ENCODE data around the gene CAPN15. TPM values are rescaled to one million over a fixed set of nuclear protein-coding genes. Genes with fewer than 3 reads are reported as not detected.
A peak's percentile ranks its signal among the peaks of the same experiment; 100 is the strongest.

The CAPN15 gene
- total and polyA plus RNA-seq, 9 of the 15 experiments (the other 6 are each of a cell fraction or from before 2014, with no cell fraction given) = 0.62 to 111 (median 14.2) TPM

DNA sequence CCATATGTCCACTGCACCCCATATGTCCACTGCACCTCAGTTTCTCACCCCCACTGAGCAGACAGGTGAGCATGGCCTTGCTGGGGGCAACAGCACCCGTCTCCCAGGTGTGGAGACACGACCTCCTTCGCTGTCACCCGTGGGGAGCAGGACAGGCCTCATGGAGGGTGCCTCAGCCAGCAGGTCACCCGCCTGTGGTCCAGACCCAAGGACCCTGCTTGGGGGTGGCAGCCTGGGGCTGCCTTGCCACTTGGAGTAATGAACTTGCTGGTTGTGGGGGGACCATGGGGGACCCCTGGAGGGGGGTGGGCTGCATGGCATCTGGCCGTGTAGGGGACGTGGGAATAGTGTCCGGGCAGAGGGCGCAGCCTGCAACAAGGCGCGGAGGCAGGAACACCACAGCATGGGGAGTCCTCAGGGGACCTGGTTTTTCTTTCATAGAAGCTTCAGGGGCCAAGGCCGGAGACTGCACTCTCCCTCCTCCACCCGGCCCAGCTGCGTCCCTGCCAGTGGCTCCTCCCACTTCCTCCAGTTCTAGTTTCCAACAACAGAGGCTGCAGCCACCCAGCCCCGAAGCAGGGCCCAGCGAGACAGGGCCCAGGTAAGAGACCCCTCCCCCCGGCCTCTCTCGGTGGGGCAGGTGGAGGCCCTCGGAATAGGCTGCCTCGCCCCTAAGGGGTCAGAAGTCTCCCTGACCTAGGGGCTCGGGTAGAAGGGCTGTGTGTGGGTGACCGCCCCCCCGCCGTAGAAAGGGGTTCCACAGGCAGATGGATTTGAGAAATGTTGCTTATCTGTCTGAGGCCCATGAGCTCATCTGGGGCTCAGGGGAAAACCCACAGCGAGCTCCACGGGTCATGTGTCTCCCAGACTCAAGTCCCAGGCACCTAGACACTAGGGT lies 39.2 kb downstream of the CAPN15 start, which contains the start of gene NHLRC4 (continued):
- TF ChIP-seq, protein P1, sequence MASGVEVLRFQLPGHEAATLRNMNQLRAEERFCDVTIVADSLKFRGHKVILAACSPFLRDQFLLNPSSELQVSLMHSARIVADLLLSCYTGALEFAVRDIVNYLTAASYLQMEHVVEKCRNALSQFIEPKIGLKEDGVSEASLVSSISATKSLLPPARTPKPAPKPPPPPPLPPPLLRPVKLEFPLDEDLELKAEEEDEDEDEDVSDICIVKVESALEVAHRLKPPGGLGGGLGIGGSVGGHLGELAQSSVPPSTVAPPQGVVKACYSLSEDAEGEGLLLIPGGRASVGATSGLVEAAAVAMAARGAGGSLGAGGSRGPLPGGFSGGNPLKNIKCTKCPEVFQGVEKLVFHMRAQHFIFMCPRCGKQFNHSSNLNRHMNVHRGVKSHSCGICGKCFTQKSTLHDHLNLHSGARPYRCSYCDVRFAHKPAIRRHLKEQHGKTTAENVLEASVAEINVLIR (CRISPR knock-in tag; IDR thresholded peaks at IDR 0.05) = no peak
- TF ChIP-seq MAFK (IDR thresholded peaks at IDR 0.05; ENCODE audit: low read length) (no peak), ASH1L (IDR thresholded peaks at IDR 0.05; ENCODE audit: borderline replicate concordance, low read depth, partially characterized antibody) (no peak), ZNF764 (CRISPR knock-in tag; IDR thresholded peaks at IDR 0.05; ENCODE audit: low read depth) (0 out of 2 replicates have a peak, but pooled peaks have one; percentile 10), ZNF354B (CRISPR knock-in tag; IDR thresholded peaks at IDR 0.05) (no peak), ZBED1 (IDR thresholded peaks at IDR 0.05) (no peak), KAT8 (IDR thresholded peaks at IDR 0.05; ENCODE audit: low read depth) (no peak), CHD1 (IDR thresholded peaks at IDR 0.05; ENCODE audit: low read length) (no peak), EWSR1 (IDR thresholded peaks at IDR 0.05; ENCODE audit: borderline replicate concordance, low read depth, partially characterized antibody) (no peak), ZNF436 (CRISPR knock-in tag; IDR thresholded peaks at IDR 0.05) (no peak), TFAM (CRISPR knock-in tag; conservative IDR thresholded peaks at IDR 0.05) (no peak), ADNP (tag; IDR thresholded peaks at IDR 0.05) (no peak), ZNF561 (CRISPR knock-in tag; conservative IDR thresholded peaks at IDR 0.05) (no peak), HNRNPUL1 (IDR thresholded peaks at IDR 0.05; ENCODE audit: low read length) (no peak), ZNF699 (CRISPR knock-in tag; IDR thresholded peaks at IDR 0.05; ENCODE audit: insufficient replicate concordance) (no peak), BRCA1 (IDR thresholded peaks at IDR 0.05) (no peak), BRCA1 (CRISPR knock-in tag; IDR thresholded peaks at IDR 0.05) (no peak), NBN (IDR thresholded peaks at IDR 0.05; ENCODE audit: low read depth) (peak; percentile 90), MEIS2 (IDR thresholded peaks at IDR 0.05; ENCODE audit: partially characterized antibody) (peak; percentile 14), ZNF217 (CRISPR knock-in tag; IDR thresholded peaks at IDR 0.05) (no peak), POLR2B (IDR thresholded peaks at IDR 0.05; ENCODE audit: low read depth, partially characterized antibody) (peak; percentile 51), MEF2D (tag; conservative IDR thresholded peaks at IDR 0.05; ENCODE audit: low read depth) (no peak), RBM14 (IDR thresholded peaks at IDR 0.05; ENCODE audit: borderline replicate concordance, insufficient read depth, low read depth, low read length) (no peak), RBM15 (IDR thresholded peaks at IDR 0.05; ENCODE audit: insufficient read depth, low read length) (no peak), COPS2 (conservative IDR thresholded peaks at IDR 0.05) (no peak)
- TF ChIP-seq, protein P2, sequence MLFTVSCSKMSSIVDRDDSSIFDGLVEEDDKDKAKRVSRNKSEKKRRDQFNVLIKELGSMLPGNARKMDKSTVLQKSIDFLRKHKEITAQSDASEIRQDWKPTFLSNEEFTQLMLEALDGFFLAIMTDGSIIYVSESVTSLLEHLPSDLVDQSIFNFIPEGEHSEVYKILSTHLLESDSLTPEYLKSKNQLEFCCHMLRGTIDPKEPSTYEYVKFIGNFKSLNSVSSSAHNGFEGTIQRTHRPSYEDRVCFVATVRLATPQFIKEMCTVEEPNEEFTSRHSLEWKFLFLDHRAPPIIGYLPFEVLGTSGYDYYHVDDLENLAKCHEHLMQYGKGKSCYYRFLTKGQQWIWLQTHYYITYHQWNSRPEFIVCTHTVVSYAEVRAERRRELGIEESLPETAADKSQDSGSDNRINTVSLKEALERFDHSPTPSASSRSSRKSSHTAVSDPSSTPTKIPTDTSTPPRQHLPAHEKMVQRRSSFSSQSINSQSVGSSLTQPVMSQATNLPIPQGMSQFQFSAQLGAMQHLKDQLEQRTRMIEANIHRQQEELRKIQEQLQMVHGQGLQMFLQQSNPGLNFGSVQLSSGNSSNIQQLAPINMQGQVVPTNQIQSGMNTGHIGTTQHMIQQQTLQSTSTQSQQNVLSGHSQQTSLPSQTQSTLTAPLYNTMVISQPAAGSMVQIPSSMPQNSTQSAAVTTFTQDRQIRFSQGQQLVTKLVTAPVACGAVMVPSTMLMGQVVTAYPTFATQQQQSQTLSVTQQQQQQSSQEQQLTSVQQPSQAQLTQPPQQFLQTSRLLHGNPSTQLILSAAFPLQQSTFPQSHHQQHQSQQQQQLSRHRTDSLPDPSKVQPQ (CRISPR knock-in tag; IDR thresholded peaks at IDR 0.05; ENCODE audit: borderline replicate concordance) = no peak

All from K562 (cell line).